ENCODE data around the gene EFNB3.

GRCh38 chr17:7712111-7712771, 7.2 kb downstream of the EFNB3 start:
- TF ChIP-seq CTCF (IDR thresholded peaks at IDR 0.05) (no peak), POLR2A (IDR thresholded peaks at IDR 0.05) (no peak)
